C1 segment of cervical spinal cord (tissue), 14 donors: ENCODE results near the gene GARIN5A.
A peak's percentile ranks its signal among the peaks of the same experiment; 100 is the strongest.
"Not testable (repeated sequence)": the region's sequence is repeated elsewhere in the genome, so short reads cannot be mapped to it uniquely, and the experiment has no call there.

Source experiments
- DNase-seq, 14 donors: peaks; one replicate each; lab custom pipeline; 2025; lab: John Stamatoyannopoulos, UW

Gene GARIN5A

DNA sequence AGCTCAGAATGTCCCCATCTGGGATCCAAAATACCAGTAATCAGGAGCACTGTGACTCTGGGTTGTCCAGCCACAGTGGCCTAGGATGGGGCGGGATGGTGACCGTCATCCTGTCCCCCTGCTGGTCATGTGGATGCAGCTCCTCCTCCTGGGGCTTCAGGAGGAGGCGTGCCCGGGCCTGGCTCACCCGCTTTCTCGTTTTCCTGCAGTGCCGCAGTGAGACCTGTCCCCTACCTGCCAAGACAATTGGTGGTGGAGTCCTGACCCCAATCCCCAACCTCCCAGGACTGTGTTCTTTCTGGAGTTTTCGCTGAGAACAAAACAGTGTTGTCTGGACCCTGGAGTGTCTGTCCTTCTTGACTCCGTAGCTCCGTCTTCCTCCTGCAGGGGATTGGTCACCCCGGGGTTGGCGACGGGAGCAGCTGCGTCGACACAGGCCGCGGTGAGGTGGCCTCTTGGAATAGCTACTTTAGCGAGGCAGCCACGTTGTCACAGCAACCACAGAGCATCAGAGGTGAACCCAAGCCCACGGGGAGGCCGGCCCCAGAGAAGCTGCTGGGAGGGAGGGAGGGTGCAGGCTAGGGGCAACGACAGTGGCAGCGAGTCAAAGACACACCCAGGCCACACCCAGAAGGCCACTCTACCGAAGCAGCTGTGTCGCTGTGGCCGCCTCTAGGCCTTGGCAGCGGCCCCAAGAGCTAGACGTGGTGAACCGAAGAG, 10.5 kb downstream of the GARIN5A start:
- DNase-seq: no peak

DNA sequence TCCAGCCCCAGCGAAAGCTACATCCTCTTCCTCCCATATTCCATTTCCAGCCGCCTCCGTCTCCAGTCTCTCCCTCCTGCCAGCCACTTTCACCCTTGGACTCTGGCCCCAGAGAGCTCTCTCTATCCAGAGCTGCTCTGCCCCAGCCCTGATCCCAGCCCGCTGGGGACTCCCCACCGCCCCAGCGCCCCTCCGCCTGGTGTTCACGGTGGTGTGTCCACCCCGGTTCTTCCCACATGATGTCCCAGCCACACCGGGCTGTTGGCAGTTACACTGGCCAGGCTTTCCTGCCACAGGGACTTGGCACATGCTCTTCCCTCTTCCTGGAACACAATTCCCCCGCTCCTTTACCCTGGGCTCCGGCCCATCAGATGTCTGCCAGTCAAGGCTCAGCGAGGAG, 11.6 kb downstream of the GARIN5A start:
- DNase-seq: no peak

DNA sequence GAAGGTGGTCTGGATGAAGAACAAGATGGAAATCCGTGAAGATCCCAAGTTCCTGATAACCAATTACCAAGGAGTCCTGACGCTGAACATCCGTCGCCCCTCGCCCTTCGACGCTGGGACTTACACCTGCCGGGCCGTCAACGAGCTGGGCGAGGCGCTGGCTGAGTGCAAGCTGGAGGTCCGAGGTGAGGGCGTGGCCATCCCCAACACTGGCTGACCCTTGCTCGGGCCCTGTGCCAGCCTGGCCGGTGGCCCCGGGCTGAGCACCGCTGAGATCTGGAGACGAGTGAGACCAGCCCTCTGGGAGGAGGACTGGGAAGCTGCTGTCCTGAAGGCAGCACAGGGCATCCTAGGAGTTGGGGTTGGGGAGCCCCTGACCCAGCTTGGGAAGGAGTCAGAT, 12.3 kb downstream of the GARIN5A start:
- DNase-seq: no peak

DNA sequence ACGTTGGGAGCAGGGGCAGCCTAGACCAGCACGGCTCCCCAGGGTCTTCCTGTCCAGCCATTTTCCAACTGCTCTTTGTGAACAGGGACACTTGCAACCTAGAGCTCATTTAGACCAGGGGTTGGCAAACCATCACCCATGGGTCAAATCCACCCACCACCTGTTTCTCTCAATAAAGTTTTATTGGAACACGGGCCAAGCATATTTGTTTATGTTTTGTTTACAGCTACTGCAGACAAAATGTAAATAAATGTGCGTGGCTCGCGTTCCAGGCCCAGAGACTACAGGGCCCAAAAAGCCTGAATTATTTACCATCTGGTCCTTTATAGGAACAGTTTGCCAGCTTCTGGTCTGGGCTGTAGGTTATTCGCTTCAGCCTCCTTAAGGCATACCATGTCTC, 13.7 kb downstream of the GARIN5A start:
- DNase-seq: no peak

DNA sequence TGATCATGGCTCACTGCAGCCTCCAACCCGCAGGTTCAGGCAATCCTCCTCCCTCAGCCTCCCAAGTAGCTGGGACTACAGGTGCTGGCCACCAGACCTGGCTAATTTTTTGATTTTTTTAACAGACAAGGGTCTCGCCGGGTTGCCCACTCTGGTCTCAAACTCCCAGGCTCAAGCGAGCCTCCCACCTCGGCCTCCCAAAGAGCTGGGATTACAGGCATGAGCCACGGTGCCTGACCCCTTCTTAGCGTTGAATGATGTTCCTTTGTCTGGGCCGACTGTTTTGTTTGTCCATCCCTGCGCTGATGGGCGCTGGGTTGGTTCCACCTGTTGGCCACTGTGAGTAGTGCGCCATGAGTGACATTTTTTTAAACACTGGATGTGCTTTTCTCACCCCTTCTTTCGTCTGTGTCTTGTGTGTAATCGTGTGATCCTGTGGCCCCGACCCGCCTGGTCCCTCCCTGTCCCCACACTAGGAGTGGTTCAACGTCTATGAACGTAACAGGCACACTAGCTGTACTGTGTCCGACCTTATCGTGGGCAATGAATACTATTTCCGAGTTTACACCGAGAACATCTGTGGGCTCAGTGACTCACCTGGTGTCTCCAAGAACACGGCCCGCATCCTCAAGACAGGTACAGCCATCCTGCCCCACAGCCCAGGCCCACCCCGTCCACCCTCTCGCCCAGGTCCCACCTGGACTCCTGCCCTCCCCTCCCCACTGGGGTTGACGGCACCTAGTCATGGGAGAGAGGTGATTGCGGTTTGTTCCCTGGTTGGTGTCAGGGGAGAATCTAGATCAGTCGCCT, 15.4 kb downstream of the GARIN5A start:
- DNase-seq: peak in 10 of 14 donors; percentile 3 to 40 (median 28)

DNA sequence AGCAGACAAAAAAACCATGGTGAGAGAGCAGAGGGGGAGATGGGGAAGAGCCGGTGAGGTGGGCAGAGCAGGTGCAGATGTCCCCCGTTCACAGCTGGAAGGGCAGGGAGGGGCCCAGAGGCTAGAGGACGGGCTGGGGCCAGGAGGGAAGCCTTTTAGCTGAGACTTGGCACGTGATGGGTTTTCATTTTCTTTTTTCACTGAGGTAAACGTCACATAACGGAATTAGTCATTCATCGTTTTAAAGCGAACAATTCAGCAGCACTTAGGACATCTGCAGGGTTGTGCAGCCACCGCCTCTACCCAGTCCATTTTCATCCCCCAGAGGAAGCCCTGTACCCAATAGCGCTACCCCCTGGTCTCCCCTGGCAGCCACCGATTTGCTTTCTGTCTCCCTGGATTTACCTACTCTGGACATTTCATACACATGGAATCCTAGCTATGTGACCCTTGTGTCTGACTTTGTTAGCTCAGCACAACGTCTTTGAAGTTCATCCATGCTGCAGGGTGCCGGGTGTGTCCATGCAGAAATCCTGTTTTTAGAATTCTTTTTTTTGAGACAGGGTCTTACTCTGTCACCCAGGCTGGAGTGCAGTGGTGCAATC, 16.4 kb downstream of the GARIN5A start:
- no peak for DNase-seq

DNA sequence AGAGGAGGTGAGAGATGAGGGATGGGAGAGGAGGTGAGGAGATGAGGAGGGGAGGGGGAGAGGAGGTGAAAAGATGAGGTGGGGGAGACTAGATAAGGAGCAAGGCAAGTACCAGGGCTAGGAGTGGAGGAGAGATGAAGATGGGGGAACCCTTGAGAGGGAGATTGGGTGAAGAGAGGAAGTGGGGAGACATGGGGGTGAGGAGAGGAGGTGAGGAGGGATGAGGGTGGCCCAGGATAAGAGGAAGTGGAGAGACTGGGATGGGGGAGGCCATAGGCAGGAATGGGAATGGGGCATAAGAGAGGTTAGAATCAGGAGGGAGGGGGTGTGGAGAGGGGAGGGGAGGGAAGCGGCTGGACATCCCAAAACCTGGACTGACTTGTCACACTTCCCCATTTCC, 17.0 kb downstream of the GARIN5A start:
- no peak for DNase-seq

DNA sequence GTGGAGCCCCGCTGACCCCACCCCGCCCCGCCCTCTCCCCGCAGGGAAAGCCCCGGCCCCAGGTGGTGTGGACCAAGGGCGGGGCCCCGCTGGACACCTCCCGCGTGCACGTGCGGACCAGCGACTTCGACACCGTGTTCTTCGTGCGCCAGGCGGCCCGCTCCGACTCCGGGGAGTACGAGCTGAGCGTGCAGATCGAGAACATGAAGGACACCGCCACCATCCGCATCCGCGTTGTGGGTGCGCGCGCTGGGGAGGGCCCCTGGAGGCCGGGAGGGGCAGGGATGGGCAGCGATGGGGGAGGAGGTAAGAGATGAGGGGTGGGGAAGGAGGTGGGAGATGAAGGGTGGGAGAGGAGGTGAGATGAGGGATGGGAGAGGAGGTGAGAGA, 17.6 kb downstream of the GARIN5A start:
- DNase-seq: no peak

DNA sequence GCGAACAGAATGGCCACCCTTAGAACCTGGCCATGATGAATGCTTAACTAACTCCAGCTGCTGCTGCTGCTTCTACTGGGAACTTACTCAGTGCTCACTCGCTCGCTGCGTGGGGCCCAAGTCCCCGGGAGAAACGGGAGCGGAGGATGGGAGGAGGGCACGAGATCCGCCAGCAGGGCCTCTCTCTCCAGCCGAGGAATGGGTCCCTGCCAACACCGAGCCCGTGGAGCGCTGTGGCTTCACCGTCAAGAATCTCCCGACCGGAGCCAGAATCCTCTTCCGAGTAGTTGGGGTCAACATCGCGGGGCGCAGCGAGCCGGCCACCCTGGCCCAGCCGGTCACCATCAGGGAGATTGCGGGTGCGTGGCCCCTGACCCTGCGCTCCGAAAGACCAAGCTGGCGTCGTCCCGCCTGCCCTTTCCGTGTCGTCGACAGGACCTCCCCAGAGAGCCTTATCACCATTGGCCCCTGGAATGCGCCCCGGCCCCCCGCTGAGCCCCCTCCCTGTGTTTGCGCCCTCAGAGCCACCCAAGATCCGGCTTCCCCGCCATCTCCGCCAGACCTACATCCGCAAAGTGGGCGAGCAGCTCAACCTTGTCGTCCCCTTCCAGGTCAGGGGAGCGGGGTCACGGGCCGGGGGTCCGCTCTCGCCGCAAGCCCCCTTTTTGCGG, 18.1 kb downstream of the GARIN5A start:
- no peak for DNase-seq

DNA sequence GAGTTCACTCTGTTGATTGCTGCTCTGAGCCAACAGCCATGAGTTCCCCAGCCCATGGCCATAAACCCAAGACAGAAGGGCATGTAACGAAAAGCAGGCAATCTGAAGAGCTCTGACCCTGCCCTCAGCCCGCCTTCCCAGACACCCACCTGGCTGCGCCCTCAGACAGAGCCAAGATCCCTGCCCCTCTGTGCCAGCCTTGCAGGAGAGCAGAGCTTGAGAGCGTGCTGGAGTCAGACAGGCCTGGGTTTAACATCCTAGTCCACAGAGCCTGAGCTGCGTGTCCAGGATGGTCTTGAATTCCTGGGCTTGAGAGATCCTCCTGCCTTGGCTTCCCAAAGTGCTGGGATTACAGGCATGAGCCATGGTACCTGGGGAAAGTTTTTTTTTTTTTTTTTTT, 19.3 kb downstream of the GARIN5A start:
- DNase-seq: no peak

DNA sequence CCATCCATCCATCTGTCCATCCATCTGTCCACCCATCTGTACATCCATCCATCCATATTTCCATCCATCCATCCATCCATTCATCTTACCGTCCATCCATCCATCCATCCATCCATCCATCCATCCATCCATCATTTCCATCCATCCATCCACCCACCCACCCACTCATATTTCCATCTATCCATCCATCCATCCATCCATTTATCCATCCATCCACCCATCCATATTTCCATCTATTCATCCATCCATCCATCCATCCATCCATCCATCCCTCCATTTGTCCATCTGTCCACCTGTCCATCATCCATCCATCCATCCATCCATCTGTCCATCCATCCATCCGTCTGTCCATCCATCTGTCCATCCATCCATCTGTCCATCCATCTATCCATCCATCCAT, 20.7 kb downstream of the GARIN5A start:
- no peak for DNase-seq

DNA sequence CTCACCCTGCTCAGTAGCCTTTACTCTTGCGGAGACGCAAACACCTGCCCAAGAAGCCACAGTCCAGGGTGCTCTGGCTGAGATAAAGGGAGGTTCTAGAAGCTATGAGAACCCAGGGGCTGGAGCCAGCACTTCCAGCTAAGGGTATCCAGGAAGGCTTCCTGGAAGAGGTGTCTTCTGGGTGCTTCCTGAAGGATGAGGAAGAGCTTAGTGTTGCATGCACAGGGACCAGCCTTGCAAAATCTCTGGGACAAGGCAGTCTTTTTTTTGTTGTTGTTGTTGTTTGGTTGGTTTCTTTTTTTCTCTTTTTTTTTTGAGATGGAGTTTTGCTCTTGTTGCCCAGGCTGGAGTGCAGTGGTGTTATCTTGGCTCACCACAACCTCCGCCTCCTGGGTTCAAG, 23.4 kb downstream of the GARIN5A start:
- DNase-seq: no peak

DNA sequence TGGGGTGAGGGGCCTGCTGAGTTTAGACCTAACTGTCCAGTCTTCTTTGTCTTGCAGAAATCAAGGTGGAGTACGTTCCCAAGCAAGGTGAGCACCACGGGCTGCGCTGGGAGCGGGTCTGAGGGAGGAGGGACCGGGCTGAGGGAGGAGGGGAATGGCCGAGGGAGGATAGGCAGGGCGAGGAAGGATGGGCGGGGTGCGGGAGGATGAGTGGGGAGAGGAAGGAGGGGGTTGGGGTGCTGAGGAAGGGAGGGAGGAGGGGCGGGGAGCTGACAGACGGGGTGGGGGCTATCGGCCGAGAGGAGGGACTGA, 25.5 kb downstream of the GARIN5A start:
- DNase-seq: no peak

DNA sequence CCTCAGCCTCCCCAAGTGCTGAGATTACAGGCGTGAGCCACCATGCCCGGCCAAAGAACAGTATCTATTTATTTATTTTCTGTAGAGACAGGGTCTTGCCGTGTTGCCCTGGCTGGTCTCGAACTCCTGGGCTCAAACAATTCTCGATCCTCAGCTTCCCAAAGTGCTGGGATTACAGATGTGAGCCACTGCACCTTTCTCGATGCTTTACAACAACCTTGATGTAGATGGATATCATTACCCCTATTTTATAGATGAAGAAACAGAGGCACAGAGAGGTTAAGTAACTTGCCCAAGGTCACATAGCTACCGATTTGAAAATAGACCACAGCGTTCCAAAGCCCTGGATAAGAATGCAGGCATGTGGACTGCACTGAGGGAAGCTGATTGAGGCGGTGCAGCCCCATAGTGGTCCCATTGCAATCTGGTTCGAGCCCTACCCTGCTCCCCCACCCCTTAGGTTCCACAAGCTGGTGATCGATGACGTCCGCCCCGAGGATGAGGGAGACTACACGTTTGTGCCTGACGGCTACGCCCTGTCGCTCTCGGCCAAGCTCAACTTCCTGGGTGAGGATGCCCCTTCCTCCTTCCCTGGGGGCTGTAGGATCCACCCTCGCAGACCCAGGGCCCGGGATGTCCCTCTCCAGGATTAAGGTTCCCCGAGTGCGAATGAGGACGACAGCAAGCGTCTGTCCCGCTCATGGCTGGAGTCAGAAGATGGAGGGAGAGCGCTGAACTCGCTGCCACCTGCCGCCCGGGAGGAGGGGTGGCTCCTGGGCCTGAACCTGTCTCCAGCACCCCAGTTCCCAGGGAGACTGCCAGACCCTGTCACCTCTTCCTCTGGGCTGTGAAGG, 26.1 kb downstream of the GARIN5A start:
- no peak for DNase-seq

DNA sequence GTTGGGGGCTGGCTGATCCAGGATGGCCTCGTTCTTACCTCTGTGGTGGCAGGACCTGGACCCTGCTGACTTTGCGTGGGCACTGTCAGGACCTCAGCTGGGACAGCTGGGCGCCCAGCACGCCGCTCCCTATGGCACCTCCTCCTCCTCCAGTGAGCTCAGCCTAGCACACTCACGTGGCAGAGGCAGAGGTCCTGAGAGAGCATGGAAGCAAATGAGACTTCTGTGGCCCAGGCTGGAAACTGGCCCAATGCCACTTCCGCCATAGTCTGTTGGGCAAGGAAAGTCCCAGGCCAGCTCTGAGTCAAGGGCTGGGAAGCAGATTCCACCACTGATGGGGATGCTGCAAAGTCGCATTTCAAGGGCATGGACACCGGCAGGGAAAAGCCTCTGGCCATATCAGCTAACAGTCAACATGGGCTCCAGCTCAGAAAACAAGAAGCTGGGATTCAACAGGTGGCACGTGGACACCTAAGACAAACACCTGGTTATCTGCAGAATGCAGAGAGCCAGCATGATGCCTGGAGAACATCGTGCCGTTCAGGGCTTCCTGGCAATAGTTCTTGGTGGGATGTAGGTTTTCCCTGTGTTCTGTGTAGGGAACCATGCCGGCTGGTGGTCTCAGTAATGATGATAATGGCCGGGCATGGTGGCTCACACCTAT, 27.3 kb downstream of the GARIN5A start:
- no peak for DNase-seq

DNA sequence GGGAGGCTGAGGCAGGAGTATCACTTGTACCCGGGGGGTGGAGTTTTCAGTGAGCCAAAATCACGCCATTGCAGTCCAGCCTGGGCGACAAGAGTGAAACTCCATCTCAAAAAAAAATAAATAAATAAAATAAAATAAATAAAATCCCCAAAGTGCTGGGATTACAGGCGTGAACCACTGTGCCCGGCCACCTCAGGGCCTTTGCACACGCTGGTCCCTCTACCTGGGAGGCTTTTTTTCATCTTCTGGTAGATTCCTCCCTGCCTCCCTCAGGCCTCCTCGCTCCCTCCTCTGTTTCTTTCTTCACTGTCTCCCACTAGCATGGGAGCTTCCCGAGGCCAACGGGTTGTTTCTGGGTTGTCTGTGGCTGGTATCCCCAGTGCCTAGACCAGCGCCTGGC, 28.9 kb downstream of the GARIN5A start:
- no peak for DNase-seq

DNA sequence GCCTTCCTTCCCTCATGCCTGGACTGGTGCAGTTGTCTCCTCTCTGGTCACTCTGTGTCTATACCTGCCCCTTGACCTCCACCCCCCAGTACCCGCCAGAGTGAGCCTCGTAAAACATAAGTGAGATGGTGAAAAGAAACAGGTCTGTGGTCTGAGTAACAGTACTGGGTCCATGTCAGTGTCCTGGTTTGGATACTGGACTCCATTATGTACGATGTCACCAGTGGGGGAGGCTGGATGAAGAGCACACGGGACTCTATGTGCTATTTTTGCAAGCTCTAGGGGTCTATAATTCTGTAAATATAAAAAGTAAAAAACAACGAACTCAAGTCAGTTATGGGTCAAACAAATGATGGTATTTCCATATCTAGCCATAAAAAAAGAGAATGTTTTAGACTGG, 29.6 kb downstream of the GARIN5A start:
- DNase-seq: no peak

DNA sequence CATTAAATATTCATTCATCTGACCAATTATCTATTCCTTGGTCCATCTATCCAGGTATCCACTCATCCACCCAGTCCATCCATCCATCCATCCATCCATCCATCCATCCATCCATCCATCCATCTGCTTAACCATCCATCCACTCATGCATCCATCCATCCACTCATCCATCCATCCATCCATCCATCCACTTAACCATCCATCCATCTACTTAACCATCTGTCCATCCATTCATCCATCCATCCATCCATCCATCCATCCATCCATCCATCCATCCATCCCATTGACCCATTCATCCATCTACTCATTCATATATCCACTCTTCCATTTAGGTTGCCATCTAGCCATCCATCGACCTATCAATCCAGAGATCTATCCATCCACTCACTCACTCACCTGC, 32.6 kb downstream of the GARIN5A start:
- DNase-seq: no peak

DNA sequence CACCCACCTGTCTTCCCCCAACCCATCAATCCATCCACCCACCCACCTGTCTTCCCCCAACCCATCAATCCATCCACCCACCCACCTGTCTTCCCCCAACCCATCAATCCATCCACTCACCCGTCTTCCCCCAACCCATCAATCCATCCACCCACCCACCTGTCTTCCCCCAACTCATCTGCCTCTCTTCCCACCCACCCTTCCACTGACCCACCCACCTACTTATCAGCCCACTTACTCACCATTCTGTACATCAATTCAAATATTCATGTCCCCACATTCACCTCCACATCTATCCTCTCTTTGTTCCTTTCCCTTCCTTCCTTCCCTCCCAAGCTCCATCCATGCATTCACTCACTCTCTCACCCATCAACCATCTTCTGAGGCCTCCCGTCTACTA, 37.5 kb downstream of the GARIN5A start:
- DNase-seq: not testable (repeated sequence)

DNA sequence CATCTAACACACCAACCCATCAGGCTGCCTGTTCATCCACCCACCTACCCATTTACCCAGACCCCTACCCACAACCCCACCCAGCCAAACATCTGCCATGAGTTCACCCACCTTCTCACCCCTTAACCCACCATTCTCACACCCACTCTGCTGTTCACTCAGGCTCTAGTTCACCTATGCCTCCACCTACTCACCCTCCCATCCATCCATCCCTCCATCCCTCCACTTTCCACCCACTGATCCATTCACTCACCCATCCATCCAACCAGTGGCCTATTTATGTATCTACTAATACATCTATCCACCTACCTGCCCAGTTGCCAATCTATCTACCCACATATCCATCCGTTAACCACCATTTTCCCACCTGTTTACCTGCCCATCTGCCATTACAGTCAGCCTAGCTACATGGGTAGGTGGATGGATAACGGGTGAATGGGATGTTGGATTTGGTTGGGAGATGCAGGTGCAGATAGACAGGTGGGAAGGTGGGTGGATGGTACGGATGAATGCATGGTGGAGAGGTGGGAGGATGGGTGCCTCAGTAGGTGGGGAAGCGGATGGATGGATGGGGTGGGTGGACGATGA, 38.7 kb downstream of the GARIN5A start:
- no peak for DNase-seq

DNA sequence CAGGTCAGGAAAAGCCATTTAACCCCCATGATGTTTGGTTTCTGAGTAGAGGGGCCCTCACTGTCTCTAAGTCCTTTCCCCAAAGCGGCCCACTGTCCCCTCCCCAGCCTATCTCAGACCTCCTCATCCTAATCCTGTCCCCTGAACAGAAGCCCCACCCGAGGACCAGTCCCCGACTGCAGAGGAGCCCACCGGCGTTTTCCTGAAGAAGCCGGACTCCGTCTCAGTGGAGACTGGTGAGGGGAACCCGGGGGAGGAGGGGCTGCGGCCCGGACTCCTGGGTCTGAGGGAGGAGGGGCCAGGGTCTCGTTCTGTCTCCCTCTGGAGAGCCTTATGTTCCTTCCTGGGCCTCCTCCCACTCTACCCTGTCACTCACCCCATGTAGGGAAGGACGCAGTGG, 41.0 kb downstream of the GARIN5A start:
- no peak for DNase-seq
